NCI-H2029 treated with DMSO at 0.1 percent for 48 hours (cell line): ENCODE data around the gene JMJD8.
A peak's percentile ranks its signal among the peaks of the same experiment; 100 is the strongest.

Experiments used
- DNase-seq: peaks from one replicate; lab custom pipeline; 2025; lab: John Stamatoyannopoulos, UW

The JMJD8 gene

DNA sequence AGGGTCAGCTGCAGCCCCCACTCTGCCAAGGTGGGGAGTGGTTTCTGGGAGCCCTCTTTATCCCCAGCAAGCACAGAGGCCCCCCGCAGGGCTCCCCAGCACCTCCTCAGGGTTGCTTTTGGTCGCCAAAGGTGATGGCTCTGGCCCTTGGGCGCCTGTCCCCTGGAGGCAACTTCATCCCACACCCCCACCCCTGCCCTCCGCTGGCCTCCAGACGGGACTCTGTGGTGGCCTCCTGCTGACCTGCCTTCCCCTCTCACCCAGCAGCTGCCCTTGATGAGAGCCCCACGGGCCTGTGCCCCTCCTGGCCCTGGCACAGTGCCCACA is 24.0 kb downstream of the JMJD8 start:
- DNase-seq = no peak

DNA sequence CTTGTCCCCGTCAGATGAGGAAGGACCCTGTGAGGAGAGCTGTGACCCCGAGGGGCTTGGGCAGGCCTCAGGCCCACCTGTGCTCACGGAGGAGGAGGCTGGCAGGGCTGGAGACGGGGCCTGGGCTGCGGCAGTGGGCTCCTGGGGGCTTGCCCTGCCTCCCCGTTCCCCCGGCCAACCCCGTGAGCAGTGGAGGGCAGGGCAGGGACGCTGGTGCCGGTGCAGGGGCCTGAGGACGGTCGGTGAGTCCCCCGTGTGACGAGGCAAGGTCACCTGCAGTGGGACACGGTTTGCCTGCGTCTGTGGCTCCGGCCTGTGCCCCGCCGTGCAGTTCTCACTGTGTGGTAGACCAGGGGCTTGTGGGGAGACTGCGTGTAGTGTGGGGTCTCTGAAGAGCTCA is 24.5 kb downstream of the JMJD8 start:
- DNase-seq = no peak

DNA sequence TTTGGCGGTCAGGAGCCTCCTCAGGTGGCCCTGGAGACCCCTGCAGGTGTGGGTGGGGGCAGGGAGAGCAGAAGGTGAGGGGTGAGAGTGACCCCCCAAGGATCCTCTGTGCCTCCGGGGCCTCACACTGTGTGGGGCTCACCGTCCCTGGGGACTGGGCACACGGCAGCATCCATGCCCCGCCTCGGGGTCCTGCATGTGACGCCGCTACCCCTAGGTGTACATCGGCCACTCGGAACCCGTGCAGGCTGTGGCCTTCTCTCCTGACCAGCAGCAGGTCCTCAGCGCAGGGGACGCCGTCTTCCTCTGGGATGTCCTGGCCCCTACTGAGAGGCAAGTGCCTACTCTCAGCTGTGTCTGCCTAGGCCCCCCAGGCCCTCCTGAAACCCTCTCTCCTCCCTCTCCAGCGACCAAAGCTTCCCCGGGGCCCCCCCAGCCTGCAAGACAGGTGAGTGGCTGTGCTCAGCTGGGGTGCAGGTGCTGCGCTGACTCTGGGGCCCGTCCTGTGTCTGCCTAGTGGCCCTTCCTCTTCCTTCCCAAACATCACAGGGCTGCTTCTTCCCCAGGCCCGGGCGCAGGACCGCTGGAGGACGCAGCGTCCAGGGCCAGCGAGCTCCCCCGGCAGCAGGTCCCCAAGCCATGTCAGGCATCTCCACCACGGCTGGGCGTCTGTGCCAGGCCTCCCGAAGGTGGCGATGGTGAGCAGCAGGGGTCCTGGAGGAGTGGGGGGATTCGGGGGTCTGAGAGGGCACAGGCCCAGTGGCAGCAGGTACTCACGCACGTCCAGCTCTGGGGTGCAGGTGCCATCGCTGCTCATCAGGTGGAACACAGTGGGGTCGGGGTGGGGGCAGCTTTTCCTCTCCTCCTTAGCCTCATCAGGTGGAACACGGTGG is 25.2 kb downstream of the JMJD8 start:
- no peak for DNase-seq

DNA sequence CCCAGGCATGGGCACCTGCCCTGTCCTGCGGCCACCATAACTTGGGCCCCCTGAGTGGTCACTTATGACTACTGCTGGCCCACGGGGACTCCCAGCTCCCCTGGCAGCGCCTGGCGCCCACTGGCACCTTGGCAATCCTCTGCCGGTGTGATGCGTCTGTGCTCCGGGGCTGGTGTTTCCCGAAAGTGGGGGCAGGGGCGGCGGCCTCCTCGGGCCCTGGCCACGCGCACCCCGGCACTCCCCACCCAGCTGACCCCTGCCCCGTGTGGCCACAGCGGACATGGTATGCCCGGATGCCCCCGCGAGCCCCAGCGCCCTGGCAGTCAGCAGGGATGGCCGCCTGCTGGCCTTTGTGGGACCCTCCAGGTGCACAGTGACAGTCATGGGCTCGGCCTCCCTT is 26.6 kb downstream of the JMJD8 start:
- DNase-seq = no peak

DNA sequence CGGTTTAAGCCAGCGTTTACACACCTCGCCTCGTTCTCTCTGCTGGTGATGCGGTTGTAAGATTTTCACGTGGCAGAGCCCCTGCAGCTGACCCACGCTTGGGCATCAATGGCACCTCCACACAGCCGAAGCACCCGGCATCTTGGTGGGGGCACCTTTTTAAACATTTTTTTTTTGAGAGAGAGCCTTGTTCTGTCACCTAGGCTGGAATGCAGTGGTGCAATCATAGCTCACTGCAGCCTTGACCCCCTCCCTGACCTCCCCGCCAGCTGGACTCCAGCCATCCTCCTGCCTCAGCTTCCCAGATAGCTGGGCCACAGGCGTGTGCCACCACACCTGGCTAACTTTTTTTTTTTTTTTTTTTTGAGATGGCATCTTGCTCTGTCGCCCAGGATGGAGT is 30.1 kb downstream of the JMJD8 start:
- DNase-seq = no peak

DNA sequence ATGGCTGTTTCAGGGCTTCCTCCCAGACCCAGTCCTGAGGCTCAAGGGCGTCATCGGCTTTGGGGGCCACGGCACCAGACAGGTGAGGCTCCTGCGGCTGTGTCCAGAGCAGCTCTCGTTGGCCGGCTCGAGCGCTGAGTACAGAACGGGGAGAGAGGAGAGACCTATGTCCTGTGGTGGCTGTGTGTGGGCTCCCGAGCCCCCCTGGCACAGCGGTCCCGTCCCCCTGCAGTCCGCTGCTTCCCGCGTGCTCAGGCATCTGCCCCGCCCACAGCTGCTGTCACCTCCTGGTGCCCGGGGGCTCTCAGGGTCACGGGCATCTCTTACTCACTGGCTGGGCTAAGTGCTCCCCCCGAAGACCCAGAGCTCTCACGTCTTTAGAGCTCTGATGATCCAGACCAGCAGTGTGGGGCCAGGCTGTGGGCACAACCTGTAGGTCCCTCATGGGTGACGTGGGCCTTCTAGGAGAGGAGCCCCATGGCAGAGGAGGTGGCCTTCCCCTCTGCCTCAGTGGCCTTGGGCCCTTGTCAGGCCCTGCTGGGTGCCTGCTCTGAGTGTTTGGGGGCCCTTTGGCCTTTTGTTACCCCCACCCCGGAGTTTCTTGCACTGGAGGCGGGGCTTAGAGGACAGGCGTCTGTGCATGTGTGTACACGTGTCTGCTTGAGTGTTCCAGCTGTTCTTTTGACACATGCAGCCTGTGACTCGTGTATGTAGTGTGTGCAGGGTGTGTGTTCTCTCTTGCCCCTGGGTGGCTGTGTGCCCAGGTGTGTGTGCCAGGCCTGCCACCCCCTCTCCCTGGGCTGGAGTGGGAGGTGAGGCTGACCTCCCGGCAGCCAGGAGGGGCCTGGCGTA is 31.5 kb downstream of the JMJD8 start:
- DNase-seq = no peak

DNA sequence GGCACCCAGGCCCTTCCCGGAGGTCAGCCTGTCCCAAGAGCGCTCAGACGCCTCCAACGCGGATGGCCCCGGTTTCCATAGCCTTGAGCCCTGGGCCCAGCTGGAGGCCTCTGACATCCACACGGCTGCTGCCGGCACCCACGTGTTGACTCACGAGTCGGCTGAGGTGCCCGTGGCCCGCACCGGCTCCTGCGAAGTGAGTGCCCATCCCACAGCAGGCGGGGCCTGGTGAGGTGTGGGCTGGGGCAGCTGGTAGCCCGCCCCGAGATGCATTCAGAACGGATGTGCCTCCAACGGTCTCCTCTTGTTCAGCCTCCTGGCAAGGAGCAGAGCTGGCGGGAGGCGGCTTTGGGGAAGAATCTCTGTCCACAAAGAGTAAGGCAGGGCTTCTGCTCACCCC is 32.3 kb downstream of the JMJD8 start:
- DNase-seq = no peak

DNA sequence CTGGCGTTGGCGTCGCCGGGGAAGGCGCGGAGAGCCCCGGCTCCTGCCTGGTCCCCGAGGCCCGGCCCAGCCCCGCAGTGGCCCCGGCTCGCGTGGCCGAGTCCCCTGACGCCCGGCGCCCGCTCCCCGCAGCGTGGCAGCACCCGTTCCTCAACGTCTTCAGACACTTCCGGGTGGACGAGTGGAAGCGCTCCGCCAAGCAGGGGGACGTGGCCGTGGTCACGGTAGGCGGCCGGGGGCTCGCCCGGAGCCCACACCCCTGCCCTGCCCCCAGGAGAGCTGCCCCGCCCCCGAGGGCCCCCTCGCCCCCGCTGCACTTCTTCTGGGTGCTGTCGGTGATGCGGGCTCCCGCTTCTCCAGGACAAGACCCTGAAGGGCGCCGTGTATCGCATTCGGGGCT is 34.5 kb downstream of the JMJD8 start:
- DNase-seq = no peak

DNA sequence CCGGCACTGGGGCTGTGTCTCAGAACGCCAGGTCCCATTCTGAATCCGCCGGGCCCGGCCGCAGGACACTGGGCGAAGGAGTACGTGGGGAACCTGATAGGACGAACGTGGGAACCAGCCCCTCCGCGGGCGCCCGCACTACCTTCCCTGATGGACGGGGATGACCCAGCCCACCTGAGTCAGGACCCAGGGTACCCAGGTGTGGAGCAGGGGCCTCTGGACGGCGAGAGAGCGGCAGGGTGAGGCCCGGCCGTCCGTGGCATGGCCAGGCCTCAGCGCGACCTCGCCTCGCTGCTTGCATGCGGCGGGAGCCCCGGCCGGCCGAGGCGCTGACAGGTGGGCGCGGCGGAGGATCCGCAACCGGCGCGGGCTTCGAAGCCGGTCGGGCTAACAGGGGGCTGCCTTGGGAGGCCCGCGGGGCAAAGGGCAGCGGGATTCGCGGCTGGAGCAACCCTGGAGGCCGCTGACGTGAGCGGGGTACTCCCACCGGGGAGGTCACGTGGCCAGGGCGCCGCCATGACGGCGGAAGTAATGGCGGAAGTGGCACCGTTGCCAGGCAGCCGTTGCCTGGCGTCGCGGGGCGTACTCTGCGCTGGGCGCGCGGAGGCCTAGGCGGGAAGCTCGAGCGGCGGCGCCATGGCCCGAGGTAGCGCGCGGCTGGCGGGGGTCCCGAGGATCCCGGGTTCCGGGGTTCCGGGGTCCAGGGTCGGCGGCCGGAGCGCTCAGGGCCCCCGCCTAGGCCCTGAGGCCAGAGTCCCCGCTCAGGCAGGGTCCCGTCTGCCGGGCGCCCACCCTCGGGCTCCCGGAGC is 35.1 kb downstream of the JMJD8 start, which contains the start of gene WDR90:
WDR90 (plus strand) TSS at position 585 of the 809 bp plus-strand sequence; CDS start at position 637, 52 bp downstream.
- peak; percentile 30 for DNase-seq

DNA sequence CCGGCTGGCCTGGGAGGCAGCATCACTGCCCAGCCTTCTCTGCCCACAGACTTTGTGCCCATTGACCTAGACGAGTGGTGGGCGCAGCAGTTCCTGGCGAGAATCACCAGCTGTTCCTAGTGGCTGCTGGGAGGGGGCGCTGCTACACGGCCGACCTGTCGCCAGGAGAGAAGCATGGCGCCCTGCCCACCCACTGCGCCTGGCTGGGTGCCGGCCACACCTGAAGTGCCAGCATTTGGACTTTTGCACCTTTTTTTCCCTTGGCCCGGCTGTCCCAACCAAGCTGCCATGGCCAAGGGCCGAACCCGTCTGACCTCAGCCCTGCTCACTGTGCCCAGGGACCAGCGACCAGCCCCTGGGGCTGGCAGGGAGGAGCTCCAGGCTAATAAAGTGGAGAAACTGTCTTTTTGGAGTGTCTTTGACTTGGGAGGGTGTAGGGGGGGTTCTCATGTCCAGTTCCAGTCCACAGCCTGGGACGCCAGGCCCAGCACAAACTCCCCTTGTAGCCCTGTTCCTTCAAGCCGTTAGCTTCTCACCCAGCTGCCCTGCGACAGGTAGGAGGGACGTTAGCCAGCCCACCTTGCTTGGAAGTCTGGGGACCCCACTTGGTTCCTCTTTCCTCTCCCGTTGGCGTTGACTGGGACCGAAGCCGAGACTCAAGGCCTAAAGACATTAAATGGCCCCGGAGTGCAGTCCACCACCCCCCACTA is 35.9 kb downstream of the JMJD8 start:
- DNase-seq = peak; percentile 11

DNA sequence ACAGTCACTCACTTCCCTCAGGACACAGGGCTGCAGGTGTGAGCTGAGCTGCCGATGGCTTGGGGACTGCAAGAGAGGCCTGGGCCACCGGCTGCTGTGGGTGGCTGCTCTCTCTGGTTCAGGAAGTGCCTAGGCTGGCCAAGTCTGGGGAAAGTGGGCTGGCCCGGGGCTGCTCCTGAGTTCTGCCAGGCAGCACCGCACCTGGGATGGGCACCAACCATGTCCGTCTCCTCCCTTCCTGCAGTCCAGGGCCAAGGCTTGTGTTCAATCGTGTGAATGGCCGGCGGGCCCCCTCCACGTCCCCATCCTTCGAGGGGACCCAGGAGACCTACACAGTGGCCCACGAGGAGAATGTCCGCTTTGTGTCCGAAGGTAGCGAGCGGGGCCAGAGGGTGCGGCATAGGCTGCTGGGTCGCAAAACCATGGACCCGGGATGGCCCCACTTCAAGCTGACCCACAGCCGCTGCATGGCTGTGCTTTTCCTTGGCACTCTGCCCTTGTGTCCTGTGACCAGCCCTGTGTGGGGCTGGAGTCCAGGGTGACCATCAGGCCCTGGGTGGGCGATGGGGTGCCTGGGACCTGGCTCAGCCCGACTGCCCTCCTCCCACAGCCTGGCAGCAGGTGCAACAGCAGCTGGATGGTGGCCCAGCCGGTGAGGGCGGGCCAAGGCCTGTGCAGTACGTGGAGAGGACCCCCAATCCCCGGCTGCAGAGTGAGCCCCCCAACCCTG is 36.8 kb downstream of the JMJD8 start:
- DNase-seq = no peak

DNA sequence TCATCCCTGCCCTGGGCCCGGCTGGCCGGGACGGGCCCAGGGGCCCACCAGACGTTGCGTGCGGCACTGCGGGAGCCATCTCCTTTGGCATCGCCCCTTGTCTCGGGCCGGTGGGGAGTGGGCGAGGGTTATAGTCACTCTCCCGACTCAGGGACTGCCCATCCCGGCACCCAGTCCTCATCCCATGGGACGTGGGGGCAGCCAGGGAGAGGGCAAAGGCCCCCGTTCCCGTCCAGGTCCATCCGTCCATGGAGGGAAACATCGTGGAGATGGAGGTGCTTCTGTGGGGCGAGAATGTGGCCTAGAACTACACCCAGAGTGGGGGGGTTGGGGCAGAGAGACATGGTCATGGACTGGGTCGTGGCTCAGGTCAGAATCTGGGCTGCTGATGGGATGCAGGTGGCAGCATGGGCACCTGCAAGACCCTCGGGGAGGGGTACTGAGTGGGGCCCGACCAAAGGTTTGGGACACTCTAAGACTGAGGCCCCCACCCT is 37.4 kb downstream of the JMJD8 start:
- DNase-seq = no peak

DNA sequence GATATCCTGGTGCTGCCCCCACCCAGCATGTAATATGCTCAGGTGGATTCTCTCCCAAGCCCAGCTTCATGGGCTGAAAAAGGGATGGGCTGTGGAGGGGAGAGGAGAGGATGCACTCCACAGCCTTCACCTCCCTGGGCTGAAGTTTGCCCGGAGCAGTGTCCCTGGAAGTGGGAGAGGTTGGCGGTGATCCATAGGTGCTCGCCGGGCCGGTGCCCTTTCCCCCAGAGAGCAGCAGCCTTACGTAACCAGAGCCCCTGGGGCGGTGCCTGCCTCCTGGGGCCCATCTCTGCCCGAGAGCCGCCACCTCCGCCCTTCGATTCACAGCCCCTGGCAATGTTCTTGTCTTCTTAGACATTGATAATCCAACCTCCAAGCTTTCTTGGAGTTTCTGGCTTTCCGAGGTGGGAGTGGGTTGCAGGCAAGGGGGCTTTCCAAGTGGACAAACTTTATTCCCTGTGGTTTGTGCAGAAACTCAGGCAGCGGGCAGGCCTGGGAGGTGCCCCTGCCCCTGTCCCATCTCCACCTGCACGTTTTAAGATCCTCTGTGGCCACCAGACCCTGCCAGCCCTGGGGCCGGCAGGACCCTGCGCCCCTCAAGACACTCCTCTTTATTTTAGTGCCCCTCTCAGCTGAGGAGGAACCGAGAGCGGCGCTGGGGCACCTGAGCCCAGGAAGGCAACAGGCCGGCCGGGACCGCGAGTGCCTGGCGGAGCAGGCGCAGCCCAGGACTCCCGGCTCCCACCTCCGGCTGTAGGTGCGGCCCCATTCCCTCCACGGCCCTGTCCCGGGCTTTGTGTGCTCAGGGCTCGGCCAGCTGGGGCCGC is 38.1 kb downstream of the JMJD8 start:
- no peak for DNase-seq

DNA sequence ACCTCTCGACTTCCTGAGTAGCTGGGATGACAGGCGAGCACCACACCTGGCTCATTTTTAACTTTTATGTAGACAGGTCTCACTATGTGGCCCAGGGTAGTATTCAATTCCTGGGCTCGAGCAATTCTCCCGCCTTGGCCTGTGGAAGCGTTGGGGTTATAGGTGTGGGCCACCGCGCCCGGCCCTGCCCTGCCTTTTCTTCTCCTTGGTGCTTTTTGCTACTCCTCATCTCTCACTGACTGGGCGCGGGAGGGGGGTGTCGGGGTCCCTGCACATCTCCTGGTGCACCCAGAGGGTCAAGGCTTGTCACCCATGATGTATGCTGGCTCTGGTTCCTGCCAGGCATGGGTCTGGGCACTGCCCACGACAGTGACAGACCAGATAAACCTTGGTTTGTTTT is 39.6 kb downstream of the JMJD8 start:
- DNase-seq = no peak

DNA sequence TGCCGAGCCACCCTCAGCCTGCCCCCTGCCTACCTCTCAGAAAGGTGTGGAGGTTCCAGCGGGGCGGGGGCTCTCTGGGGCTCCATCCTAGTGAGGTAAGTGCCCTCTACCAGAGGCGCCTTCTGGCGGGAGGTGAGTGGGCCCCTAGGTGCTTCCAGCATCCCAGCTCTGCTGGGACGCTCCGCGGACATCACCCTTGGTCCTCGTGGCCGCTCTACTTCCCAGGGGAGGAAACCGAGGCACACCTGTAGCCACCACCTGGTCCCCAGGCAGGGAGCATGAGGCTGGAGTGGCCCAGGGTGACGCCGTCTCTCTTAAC is 41.1 kb downstream of the JMJD8 start:
- no peak for DNase-seq

DNA sequence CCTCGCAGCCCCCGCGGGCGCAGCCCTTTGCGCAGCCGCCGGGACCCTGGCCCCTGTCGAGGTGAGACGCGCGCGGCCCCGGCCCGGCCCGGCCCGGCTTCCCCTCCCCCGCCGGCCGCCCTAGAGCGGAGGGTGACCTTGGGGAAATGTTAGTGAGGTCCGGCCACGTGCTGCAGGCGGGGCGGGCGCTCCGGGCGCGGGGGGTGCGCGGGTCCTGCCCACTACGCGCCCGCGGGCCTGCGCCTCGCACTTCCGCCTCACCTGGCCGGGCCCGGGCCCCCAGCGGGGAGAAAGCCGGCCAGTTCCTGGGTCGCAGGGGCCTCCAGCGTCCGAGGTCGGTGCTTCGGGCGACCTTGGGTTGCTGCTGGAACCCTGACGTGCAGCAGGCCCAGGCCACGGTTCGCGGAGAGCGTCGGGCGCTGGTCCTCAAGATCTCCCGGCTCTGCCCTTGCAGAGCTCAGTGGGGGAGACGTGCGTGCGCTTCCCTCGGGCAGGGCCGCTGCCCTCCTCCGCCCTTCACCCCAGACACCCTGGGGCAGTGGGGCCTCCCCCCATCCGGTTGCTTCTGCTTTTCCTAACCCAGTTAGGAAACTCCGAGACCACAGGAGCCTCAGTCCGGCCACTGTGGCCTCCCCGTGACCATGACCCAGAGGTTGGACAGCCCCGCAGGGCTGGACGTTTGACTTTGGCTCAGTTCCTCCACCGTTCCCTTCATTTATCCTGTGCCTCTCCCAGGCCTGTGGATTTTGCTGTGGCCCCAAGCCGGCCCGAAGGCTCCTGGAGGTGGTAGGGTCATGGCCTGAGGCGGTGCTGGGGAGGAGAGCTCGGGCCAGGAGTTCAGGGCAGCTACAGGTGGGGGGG is 41.7 kb downstream of the JMJD8 start:
- no peak for DNase-seq

DNA sequence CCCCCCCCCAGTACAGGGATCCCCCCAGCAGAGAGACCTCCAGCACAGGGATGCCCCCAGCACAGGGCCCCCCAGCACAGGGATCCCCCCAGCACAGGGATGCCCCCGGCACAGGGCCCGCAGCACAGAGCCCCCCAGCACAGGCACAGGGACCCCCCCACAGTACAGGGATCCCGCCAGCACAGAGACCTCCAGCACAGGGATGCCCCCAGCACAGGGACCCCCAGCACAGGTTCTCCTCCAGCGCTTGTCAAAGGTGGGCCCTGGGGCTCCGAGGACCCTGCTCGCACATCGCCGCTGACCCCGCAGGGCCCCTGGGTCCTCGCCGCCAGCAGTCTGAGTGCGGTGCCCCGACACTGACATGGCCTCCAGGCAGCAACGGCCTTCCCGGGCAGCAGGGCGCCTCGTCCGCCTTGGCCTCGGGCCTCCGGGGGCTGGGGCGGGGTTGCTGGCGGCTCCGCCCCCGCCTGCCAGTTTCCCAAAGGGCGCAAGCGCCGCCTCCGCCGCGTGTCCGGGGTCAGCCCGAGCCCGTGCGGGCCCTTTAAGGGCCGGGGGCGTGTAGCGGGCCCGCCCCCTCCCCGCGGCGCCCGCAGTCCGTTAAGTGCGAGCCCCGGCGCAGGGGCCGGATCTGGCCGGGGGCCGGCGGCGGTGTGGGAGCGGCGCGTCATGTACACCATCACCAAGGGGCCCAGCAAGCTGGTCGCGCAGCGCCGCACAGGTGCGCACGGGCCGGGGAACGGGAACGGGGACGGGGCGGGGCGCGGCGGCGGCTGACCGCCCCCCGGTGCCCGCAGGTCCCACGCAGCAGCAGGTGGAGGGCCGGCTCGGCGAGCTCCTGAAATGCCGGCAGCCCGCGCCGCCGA is 42.6 kb downstream of the JMJD8 start, which contains the start of gene MCRIP2:
MCRIP2 (plus strand) TSS at position 503 of the 863 bp plus-strand sequence; CDS start at position 667, 164 bp downstream.
- no peak for DNase-seq

DNA sequence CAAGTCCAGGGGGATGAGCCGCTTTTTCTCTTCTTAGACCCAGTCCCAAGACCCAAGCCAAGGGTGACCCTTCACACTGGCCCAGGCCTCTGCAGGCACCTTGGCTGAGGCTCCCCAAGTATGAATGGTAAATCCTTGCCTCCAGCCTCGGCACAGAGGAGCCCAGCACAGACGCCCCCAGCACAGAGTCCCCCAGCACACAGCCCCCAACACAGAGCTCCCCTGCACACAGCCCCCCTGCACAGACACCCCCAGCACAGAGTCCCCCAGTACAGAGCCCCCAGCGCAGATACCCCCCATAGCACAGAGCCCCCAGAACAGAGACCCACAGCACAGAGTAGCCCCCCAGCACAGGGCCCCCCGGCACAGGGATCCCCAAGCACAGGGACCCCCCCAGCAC is 43.5 kb downstream of the JMJD8 start:
- no peak for DNase-seq
